Neural cell (in vitro differentiated cells): Measurements from ENCODE around the gene NOB1. TPM values are rescaled to one million over a fixed set of nuclear protein-coding genes. Genes with fewer than 3 reads are reported as not detected.
"Not testable (repeated sequence)": the region's sequence is repeated elsewhere in the genome, so short reads cannot be mapped to it uniquely, and the experiment has no call there.

Experiments
- H2AFZ ChIP-seq: fragments of 200-600, 300-800 bp; sonication (generic), shearing (Covaris generic); 2 replicates; pipeline ENCODE4 v1.6.0; 2014; ENCODE audit warnings: low read depth, mild to moderate bottlenecking, antibody characterized with exemption, low read length, moderate library complexity
- H3F3A ChIP-seq: fragments of 200-600 bp; shearing (Covaris generic); 2 replicates; pipeline ENCODE4 v1.6.1; 2016; ENCODE audit warnings: mild to moderate bottlenecking, moderate library complexity, mixed read lengths, antibody characterized with exemption, low read length; ENCODE audit not compliant: insufficient read depth, poor library complexity, severe bottlenecking
- H3K27ac ChIP-seq: fragments of 200-600, 300-800 bp; sonication (generic), shearing (Covaris generic); 2 replicates; pipeline ENCODE4 v1.5.1; 2014; ENCODE audit warnings: mild to moderate bottlenecking, low read length, moderate library complexity
- H3K27me3 ChIP-seq: fragments of 300-800, 200-600 bp; sonication (generic), shearing (Covaris generic); 2 replicates; pipeline ENCODE4 v1.6.0; 2014; ENCODE audit warnings: mild to moderate bottlenecking, low read depth, low read length, moderate library complexity; ENCODE audit not compliant: insufficient read depth
- H3K36me3 ChIP-seq: fragments of 300-800, 200-600 bp; sonication (generic), shearing (Covaris generic); 2 replicates; pipeline ENCODE4 v1.5.1; 2014; ENCODE audit warnings: mild to moderate bottlenecking, antibody characterized with exemption, low read length, moderate library complexity; ENCODE audit not compliant: insufficient read depth
- H3K4me2 ChIP-seq: fragments of 300-800, 200-600 bp; sonication (generic), shearing (Covaris generic); 2 replicates; pipeline ENCODE4 v1.6.0; 2014; ENCODE audit warnings: mild to moderate bottlenecking, low read length
- H3K4me3 ChIP-seq: fragments of 300-800, 200-600 bp; sonication (generic), shearing (Covaris generic); 2 replicates; pipeline ENCODE4 v1.5.1; 2014; ENCODE audit warnings: mild to moderate bottlenecking, low read length, moderate library complexity
- H3K79me2 ChIP-seq: fragments of 200-600 bp; shearing (Covaris generic); replicated peaks from 2 replicates; pipeline ENCODE4 v1.6.0; 2014; ENCODE audit warnings: mild to moderate bottlenecking, low read length, moderate library complexity; ENCODE audit not compliant: insufficient read depth
- H3K9ac ChIP-seq: fragments of 300-800, 200-600 bp; sonication (generic), shearing (Covaris generic); 2 replicates; pipeline ENCODE4 v1.6.1; 2016; ENCODE audit warnings: mild to moderate bottlenecking, low read length, mixed read lengths
- H3K9me2 ChIP-seq: fragments of 200-600 bp; shearing (Covaris generic); 2 replicates; pipeline ENCODE4 v1.6.1; 2016; ENCODE audit warnings: mild to moderate bottlenecking, low read length, mixed read lengths; ENCODE audit not compliant: insufficient read depth
- H3K9me3 ChIP-seq: fragments of 200-600, 300-800 bp; sonication (generic), shearing (Covaris generic); 2 replicates; pipeline ENCODE4 v1.6.1; 2016; ENCODE audit warnings: mild to moderate bottlenecking, mixed run types, low read length, moderate library complexity, mixed read lengths
- H4K20me1 ChIP-seq: fragments of 200-600 bp; shearing (Covaris generic); 2 replicates; pipeline ENCODE4 v1.6.1; 2016; ENCODE audit warnings: mild to moderate bottlenecking, mixed run types; ENCODE audit not compliant: insufficient read depth
- CTCF ChIP-seq: fragments of 450-650 bp; IDR thresholded peaks from 2 replicates; pipeline ENCODE4 v1.5.1; 2014; ENCODE audit warnings: antibody characterized with exemption, mild to moderate bottlenecking, moderate library complexity; ENCODE audit not compliant: poor library complexity, severe bottlenecking
- EP300 ChIP-seq: fragments of 450-650 bp; conservative IDR thresholded peaks from 2 replicates; pipeline ENCODE4 v1.6.1; 2014; ENCODE audit warnings: antibody characterized with exemption, mild to moderate bottlenecking, moderate library complexity; ENCODE audit not compliant: poor library complexity, severe bottlenecking
- EZH2 ChIP-seq: fragments of 200-600, 300-800 bp; shearing (Covaris generic), sonication (generic); IDR thresholded peaks from 2 replicates; pipeline ENCODE4 v1.6.1; 2014; ENCODE audit warnings: antibody characterized with exemption, low read length, borderline replicate concordance, mild to moderate bottlenecking; ENCODE audit not compliant: insufficient read depth, poor library complexity, severe bottlenecking
- MXI1 ChIP-seq: fragments of 450-650 bp; conservative IDR thresholded peaks from 2 replicates; pipeline ENCODE4 v1.6.1; 2014; ENCODE audit warnings: antibody characterized with exemption, mild to moderate bottlenecking; ENCODE audit not compliant: poor library complexity, severe bottlenecking
- POLR2AphosphoS5 ChIP-seq: IDR thresholded peaks from 2 replicates; pipeline ENCODE4 v1.6.1; 2012
- RAD21 ChIP-seq: fragments of 450-650 bp; conservative IDR thresholded peaks from 2 replicates; pipeline ENCODE4 v1.6.1; 2014; ENCODE audit warnings: antibody characterized with exemption, mild to moderate bottlenecking, moderate library complexity
- REST ChIP-seq: IDR thresholded peaks from 2 replicates; pipeline ENCODE4 v1.6.1; 2012; ENCODE audit warnings: borderline replicate concordance
- SMC3 ChIP-seq: fragments of 450-650 bp; conservative IDR thresholded peaks from 2 replicates; pipeline ENCODE4 v1.6.1; 2014; ENCODE audit warnings: antibody characterized with exemption, mild to moderate bottlenecking, moderate library complexity; ENCODE audit not compliant: poor library complexity
- TAF1 ChIP-seq: IDR thresholded peaks from 2 replicates; pipeline ENCODE4 v1.6.1; 2012; ENCODE audit warnings: low read depth
- polyA plus RNA-seq: library from polyadenylated mRNA; depleted of rRNA; stranded (reverse); fragments of >200 nt; gene quantifications from 2 replicates; pipeline ENCODE4 v1.2.3, GENCODE V29; 2014

NOB1 gene
- polyA plus RNA-seq, 1 donor from 2014 or later: 8.7 TPM

- no peaks in the 10 kb centered on the region for H3K36me3 ChIP-seq
- no peaks in the 10 kb centered on the region for H3K27me3 ChIP-seq
- no peaks in the 10 kb centered on the region for H3K9me3 ChIP-seq
- peak overlapping the region; percentile 80 for H2AFZ ChIP-seq
- peak overlapping the region; percentile 94 for H3K4me2 ChIP-seq
- H4K20me1 ChIP-seq: no peaks in the 10 kb centered on the region
- H3K9ac ChIP-seq: peak overlapping the region; percentile 75
- H3K9me2 ChIP-seq: no peaks in the 10 kb centered on the region
- H3F3A ChIP-seq: no peaks in the 10 kb centered on the region
- peaks cover 9% of the 10 kb centered on the region for H3K79me2 ChIP-seq
- TF ChIP-seq EZH2 (no peak), EP300 (no peak), RAD21 (no peak), REST (no peak), SMC3 (no peak), TAF1 (no peak), MXI1 (no peak), POLR2AphosphoS5 (no peak), CTCF (no peak)
- H3K27ac ChIP-seq: peak overlapping the region; percentile 45
- peak overlapping the region; percentile 91 for H3K4me3 ChIP-seq
These were observed 8.3 kb upstream of the NOB1 start for GRCh38 chr16:69762814-69763598.

- H3K4me3 ChIP-seq: peak within 1 kb of the TSS; percentile 91
- H3K9me2 ChIP-seq: no peaks in the 10 kb centered on the region
- H3K36me3 ChIP-seq: no peaks in the 10 kb centered on the region
- no peaks in the 10 kb centered on the region for H3F3A ChIP-seq
- no peaks in the 10 kb centered on the region for H4K20me1 ChIP-seq
- H2AFZ ChIP-seq: peak within 1 kb of the TSS; percentile 97
- H3K27ac ChIP-seq: peak within 1 kb of the TSS; percentile 75
- TF ChIP-seq POLR2AphosphoS5 (peak; percentile 63), MXI1 (peak; percentile 57), REST (no peak)
- H3K9ac ChIP-seq: peak within 1 kb of the TSS; percentile 75
- H3K9me3 ChIP-seq: no peaks in the 10 kb centered on the region
- H3K27me3 ChIP-seq: no peaks in the 10 kb centered on the region
- peaks cover 9% of the 10 kb centered on the region for H3K79me2 ChIP-seq
- H3K4me2 ChIP-seq: peak within 1 kb of the TSS; percentile 94
These were observed 7.5 kb upstream of the NOB1 start, which contains the start of gene WWP2 for GRCh38 chr16:69761983-69762813. Gene WWP2 (plus strand): TSS chr16:69762332. CDS start chr16:69787011, 24,679 bp downstream.

GRCh38 chr16:69757375-69757774 is 2.6 kb upstream of the NOB1 start:
- not testable (repeated sequence) for H2AFZ ChIP-seq, H3K4me2 ChIP-seq, H3K36me3 ChIP-seq, H3K4me3 ChIP-seq, H3K27me3 ChIP-seq, H3F3A ChIP-seq, H3K27ac ChIP-seq, H3K9me2 ChIP-seq, H4K20me1 ChIP-seq, H3K9me3 ChIP-seq, H3K9ac ChIP-seq
- peaks cover 15% of the 10 kb centered on the region for H3K79me2 ChIP-seq
